K562 (cell line): ENCODE measurements around the gene NUTM1. TPM values are rescaled to one million over a fixed set of nuclear protein-coding genes. Genes with fewer than 3 reads are reported as not detected.

Experiments used
- BHLHE40 ChIP-seq: IDR thresholded peaks from 2 replicates; pipeline ENCODE4 v1.6.1; 2011; ENCODE audit warnings: low read length, improper control_type of control experiment
- DPF2 ChIP-seq: fragments of 450-650 bp; IDR thresholded peaks from 2 replicates; pipeline ENCODE4 v1.6.1; 2016
- JUND ChIP-seq, 2 experiments: IDR thresholded peaks; 2 replicates in 1 of 2; 3 replicates in 1 of 2; pipeline ENCODE4 v1.6.1; 2011; ENCODE audit warnings: borderline replicate concordance in 2 of 2, low read depth in 2 of 2, low read length in 2 of 2, improper control_type of control experiment in 1 of 2, missing biosample characterization in 1 of 2, missing genetic modification characterization in 1 of 2, missing genetic modification reagents in 1 of 2
- MYC ChIP-seq, 2 experiments: fragments of 250-450 bp in 1 of 2; sonication (Bioruptor Pico) in 1 of 2; IDR thresholded peaks; 2 replicates each; pipeline versions ENCODE4 v1.5.1 to v1.6.1; 2012 to 2021; ENCODE audit warnings: low read depth in 2 of 2, borderline replicate concordance in 1 of 2, improper control_type of control experiment in 1 of 2, low read length in 1 of 2, mild to moderate bottlenecking in 1 of 2, moderate library complexity in 1 of 2
- OTX1 ChIP-seq: fragments of 450-650 bp; formaldehyde crosslinking; IDR thresholded peaks from 2 replicates; pipeline ENCODE4 v1.4.0; 2022; ENCODE audit warnings: mild to moderate bottlenecking
- POLR2H ChIP-seq: IDR thresholded peaks from 2 replicates; pipeline ENCODE4 v1.6.1; 2016; ENCODE audit warnings: missing genetic modification characterization, low read depth, mild to moderate bottlenecking, control low read depth, missing compliant biosample characterization, moderate library complexity
- SMARCC2 ChIP-seq: fragments of 450-650 bp; IDR thresholded peaks from 2 replicates; pipeline ENCODE4 v1.6.1; 2017; ENCODE audit warnings: antibody characterized with exemption, moderate library complexity, mild to moderate bottlenecking, low read depth
- SMARCE1 ChIP-seq: fragments of 450-650 bp; IDR thresholded peaks from 2 replicates; pipeline ENCODE4 v1.7.1; 2016; ENCODE audit warnings: mild to moderate bottlenecking
- ZNF133 ChIP-seq: fragments of 250-450 bp; sonication (Bioruptor Pico); IDR thresholded peaks from 2 replicates; pipeline ENCODE4 v1.4.0; 2020; ENCODE audit warnings: mild to moderate bottlenecking
- ZNF707 ChIP-seq: fragments of 250-450 bp; sonication (Bioruptor Pico); conservative IDR thresholded peaks from 2 replicates; pipeline ENCODE4 v1.8.0; 2022; ENCODE audit warnings: inconsistent platforms, mild to moderate bottlenecking, moderate library complexity
- polyA plus RNA-seq, 8 experiments: library from polyadenylated mRNA; depleted of rRNA in 4 of 8; stranded (reverse) in 5 of 8; unstranded in 3 of 8; fragments of >200 nt; fragmentation: Nextera tagmentation in 2 of 8; fragmentation: Illumina TruSeq in 1 of 8; extraction: Ambion mirVana in 2 of 8; extraction: Trizol in 1 of 8; gene quantifications; 2 replicates each; pipeline versions ENCODE4 v1.2.1 to v1.2.3, GENCODE V29; 2011 to 2014; ENCODE audit warnings: inconsistent platforms in 1 of 8, missing spikeins in 1 of 8
- total RNA-seq, 7 experiments: library from RNA; depleted of rRNA in 6 of 7; stranded (reverse); fragments of >200 nt in 6 of 7; fragmentation: Illumina TruSeq in 2 of 7; extraction: Trizol in 2 of 7; gene quantifications; 2 replicates each; pipeline versions ENCODE4 v1.2.1 to v1.2.3, GENCODE V29; 2011 to 2021; ENCODE audit warnings: low replicate concordance in 1 of 7
- TF ChIP-seq, protein P1 (sequence below): fragments of 250-450 bp; sonication (Bioruptor Pico); IDR thresholded peaks from 2 replicates; pipeline ENCODE4 v1.5.0; 2021
- TF ChIP-seq, protein P2 (sequence below): sonication (generic); formaldehyde crosslinking; IDR thresholded peaks from 2 replicates; pipeline ENCODE4 v1.9.0; 2022; ENCODE audit warnings: mild to moderate bottlenecking, missing genetic modification reagents
- TF ChIP-seq, protein P3 (sequence below), 2 experiments: IDR thresholded peaks; 2 replicates each; pipeline ENCODE4 v1.6.1; 2012; ENCODE audit warnings: improper control_type of control experiment in 2 of 2, low read depth in 2 of 2, low read length in 2 of 2, borderline replicate concordance in 1 of 2

The NUTM1 gene
- total and polyA plus RNA-seq, 9 of the 15 experiments (the other 6 are each of a cell fraction or from before 2014, with no cell fraction given) = 0.01 to 0.05 (median 0.04) TPM; not detected in 4

DNA sequence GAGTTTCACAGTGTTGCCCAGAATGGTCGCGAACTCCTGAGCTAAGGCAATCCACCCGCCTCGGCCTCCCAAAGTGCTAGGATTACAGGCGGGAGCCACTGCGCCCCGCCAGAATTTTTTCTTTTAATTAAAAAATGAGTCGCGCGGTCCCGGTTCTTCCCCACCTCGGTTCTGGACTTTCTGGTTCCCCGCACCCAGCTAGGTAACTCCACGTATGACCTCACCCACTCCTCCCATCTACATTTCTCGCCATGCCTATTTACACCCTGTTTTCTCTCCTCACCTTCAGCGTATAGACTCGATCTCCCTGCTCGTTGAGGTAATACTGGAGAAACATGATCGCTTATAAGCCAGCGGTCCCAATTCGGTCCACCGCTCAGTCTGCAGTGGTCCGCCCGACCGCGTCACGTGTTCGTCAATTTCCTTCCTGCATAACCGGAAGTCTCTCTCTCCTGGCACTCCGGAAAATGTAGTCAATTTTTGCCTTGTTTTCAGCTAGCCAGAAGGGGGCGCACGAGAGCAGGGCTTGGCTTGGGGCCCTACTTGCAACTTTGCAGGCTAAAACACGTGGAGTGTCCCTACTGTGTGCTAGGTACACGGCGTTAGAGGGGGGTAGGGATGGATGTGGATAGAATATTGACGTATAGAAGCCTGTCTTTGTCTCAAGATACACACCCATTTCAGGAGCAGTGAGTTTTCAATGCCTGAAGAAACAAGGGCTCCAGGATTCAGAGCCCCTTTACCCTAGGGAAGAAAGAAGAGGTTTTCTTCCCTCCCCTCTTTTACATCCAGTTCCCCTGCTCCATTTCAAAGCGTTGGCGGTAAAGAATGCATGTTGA lies at the start of gene NUTM1, which contains the start of gene NOP10 (continued):
- TF ChIP-seq, protein P1, sequence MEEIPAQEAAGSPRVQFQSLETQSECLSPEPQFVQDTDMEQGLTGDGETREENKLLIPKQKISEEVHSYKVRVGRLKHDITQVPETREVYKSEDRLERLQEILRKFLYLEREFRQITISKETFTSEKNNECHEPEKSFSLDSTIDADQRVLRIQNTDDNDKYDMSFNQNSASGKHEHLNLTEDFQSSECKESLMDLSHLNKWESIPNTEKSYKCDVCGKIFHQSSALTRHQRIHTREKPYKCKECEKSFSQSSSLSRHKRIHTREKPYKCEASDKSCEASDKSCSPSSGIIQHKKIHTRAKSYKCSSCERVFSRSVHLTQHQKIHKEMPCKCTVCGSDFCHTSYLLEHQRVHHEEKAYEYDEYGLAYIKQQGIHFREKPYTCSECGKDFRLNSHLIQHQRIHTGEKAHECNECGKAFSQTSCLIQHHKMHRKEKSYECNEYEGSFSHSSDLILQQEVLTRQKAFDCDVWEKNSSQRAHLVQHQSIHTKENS = no peak
- TF ChIP-seq, protein P2, sequence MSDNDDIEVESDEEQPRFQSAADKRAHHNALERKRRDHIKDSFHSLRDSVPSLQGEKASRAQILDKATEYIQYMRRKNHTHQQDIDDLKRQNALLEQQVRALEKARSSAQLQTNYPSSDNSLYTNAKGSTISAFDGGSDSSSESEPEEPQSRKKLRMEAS = peak; percentile 98
- TF ChIP-seq ZNF707 (CRISPR knock-in tag) (no peak), JUND (IDR thresholded peaks at IDR 0.05; ENCODE audit: borderline replicate concordance, low read depth, low read length) (peak; percentile 63), JUND (tag; IDR thresholded peaks at IDR 0.05; ENCODE audit: borderline replicate concordance, low read depth, low read length) (peak; percentile 76; the same call in 2 of the 3 replicates), OTX1 (peak; percentile 95), ZNF133 (CRISPR knock-in tag) (no peak), DPF2 (peak; percentile 48; the same call in 1 of the 2 replicates), MYC (IDR thresholded peaks at IDR 0.05; ENCODE audit: low read depth, low read length) (peak; percentile 97), MYC (CRISPR knock-in tag; IDR thresholded peaks at IDR 0.05; ENCODE audit: borderline replicate concordance, low read depth) (peak; percentile 87; the same call in 1 of the 2 replicates), BHLHE40 (peak; percentile 94), SMARCE1 (peak; percentile 71), POLR2H (tag) (peak; percentile 88), SMARCC2 (peak; percentile 70; the same call in 1 of the 2 replicates)
- TF ChIP-seq, protein P3, sequence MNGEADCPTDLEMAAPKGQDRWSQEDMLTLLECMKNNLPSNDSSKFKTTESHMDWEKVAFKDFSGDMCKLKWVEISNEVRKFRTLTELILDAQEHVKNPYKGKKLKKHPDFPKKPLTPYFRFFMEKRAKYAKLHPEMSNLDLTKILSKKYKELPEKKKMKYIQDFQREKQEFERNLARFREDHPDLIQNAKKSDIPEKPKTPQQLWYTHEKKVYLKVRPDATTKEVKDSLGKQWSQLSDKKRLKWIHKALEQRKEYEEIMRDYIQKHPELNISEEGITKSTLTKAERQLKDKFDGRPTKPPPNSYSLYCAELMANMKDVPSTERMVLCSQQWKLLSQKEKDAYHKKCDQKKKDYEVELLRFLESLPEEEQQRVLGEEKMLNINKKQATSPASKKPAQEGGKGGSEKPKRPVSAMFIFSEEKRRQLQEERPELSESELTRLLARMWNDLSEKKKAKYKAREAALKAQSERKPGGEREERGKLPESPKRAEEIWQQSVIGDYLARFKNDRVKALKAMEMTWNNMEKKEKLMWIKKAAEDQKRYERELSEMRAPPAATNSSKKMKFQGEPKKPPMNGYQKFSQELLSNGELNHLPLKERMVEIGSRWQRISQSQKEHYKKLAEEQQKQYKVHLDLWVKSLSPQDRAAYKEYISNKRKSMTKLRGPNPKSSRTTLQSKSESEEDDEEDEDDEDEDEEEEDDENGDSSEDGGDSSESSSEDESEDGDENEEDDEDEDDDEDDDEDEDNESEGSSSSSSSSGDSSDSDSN (IDR thresholded peaks at IDR 0.05; ENCODE audit: borderline replicate concordance in 1 of 2, low read depth in 2 of 2, low read length in 2 of 2) = no peak; a peak in 1 of 4 replicates
